Endothelial cell (in vitro differentiated cells): ENCODE results near the gene SLC25A3. TPM values are rescaled to one million over a fixed set of nuclear protein-coding genes. Genes with fewer than 3 reads are reported as not detected.

Source experiments
- DNase-seq: peaks from one replicate; pipeline ENCODE4 v3.0.0; 2021; ENCODE audit warnings: low spot score
- H3K27ac Mint-ChIP-seq: one replicate; pipeline ENCODE4 v1.8.0; 2021; ENCODE audit warnings: mixed read lengths, inconsistent platforms; ENCODE audit not compliant: unreplicated experiment
- H3K27me3 Mint-ChIP-seq: one replicate; pipeline ENCODE4 v1.8.0; 2021; ENCODE audit warnings: mild to moderate bottlenecking, moderate library complexity, mixed read lengths, inconsistent platforms; ENCODE audit not compliant: unreplicated experiment
- H3K36me3 Mint-ChIP-seq: one replicate; pipeline ENCODE4 v1.8.0; 2021; ENCODE audit warnings: mild to moderate bottlenecking, low read depth, mixed read lengths, inconsistent platforms; ENCODE audit not compliant: unreplicated experiment
- H3K4me1 Mint-ChIP-seq: one replicate; pipeline ENCODE4 v1.8.0; 2021; ENCODE audit warnings: mild to moderate bottlenecking, mixed read lengths, inconsistent platforms; ENCODE audit not compliant: unreplicated experiment
- H3K4me3 Mint-ChIP-seq: one replicate; pipeline ENCODE4 v1.8.0; 2021; ENCODE audit warnings: mild to moderate bottlenecking, mixed read lengths, inconsistent platforms; ENCODE audit not compliant: unreplicated experiment
- H3K9me3 Mint-ChIP-seq: one replicate; pipeline ENCODE4 v1.8.0; 2021; ENCODE audit warnings: mixed read lengths, inconsistent platforms; ENCODE audit not compliant: unreplicated experiment
- total RNA-seq: library from RNA; stranded (reverse); fragmentation: NEBNext Ultra II Directional; extraction: Animal tissue kit (Norgen Biotek cat#: 25700); gene quantifications from one replicate; pipeline ENCODE4 v1.2.1, GENCODE V29; 2021; ENCODE audit not compliant: unreplicated experiment
- TF ChIP-seq, protein P1 (sequence below): fragments of 200-600 bp; sonication (generic); IDR thresholded peaks from one replicate; pipeline ENCODE4 v1.5.0; 2021; ENCODE audit warnings: antibody characterized with exemption; ENCODE audit not compliant: unreplicated experiment

The SLC25A3 gene
- total RNA-seq, 1 donor from 2014 or later: 718 TPM

GRCh38 chr12:98581101-98581500, 12.4 kb upstream of the SLC25A3 start:
- Mint-ChIP-seq H3K27me3 (peaks cover 2% of the 10 kb centered on the region), H3K4me1 (no peaks in the 10 kb centered on the region), H3K36me3 (no peaks in the 10 kb centered on the region), H3K4me3 (no peak overlapping the region), H3K27ac (no peak overlapping the region), H3K9me3 (no peaks in the 10 kb centered on the region)
- DNase-seq: no peak
- TF ChIP-seq, protein P1, sequence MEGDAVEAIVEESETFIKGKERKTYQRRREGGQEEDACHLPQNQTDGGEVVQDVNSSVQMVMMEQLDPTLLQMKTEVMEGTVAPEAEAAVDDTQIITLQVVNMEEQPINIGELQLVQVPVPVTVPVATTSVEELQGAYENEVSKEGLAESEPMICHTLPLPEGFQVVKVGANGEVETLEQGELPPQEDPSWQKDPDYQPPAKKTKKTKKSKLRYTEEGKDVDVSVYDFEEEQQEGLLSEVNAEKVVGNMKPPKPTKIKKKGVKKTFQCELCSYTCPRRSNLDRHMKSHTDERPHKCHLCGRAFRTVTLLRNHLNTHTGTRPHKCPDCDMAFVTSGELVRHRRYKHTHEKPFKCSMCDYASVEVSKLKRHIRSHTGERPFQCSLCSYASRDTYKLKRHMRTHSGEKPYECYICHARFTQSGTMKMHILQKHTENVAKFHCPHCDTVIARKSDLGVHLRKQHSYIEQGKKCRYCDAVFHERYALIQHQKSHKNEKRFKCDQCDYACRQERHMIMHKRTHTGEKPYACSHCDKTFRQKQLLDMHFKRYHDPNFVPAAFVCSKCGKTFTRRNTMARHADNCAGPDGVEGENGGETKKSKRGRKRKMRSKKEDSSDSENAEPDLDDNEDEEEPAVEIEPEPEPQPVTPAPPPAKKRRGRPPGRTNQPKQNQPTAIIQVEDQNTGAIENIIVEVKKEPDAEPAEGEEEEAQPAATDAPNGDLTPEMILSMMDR: no peak

DNA sequence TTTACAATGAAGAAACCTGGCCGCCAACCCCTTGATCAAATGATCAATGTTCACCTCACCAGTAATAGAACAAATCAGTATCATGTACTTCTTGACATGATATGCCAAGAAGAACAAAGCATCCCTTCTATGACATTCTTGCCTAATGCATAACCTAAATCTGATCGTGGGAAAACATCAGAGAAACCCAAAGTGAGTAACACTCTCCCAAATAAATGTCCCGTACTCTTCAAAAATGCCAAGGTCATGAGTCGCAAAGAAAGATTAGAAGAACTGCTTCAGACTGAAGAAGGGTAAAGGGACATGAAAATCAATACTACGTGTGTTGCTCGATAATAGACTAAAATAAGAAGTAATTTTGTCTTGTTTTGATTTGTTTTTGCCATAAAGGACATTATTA, 11.4 kb upstream of the SLC25A3 start:
- H3K36me3 Mint-ChIP-seq: no peaks in the 10 kb centered on the region
- H3K4me1 Mint-ChIP-seq: no peaks in the 10 kb centered on the region

DNA sequence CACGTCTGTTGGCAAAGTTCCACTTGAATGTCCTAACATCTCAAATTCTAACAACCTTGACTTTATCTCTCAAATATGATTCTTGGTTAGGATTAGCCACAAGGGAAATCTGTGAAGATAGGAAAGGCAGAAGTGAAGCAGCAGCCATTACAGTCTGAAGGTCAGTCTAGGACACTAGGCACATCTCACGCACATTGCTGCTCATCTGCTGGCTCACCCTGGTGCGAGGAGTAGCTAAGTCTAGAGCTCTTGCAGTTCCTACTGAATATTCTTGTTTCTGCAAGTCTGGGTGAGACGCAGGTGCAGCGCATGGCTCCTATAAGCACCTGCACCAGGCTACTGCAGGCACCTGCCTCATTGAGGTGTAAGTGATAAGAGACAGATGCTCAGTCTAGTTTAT, 6.4 kb upstream of the SLC25A3 start:
- TF ChIP-seq, protein P1: no peak
- no peaks in the 10 kb centered on the region for H3K36me3 Mint-ChIP-seq
- H3K4me1 Mint-ChIP-seq: peaks cover 2% of the 10 kb centered on the region
- no peaks in the 10 kb centered on the region for H3K9me3 Mint-ChIP-seq
- DNase-seq: no peak
- no peak overlapping the region for H3K4me3 Mint-ChIP-seq
- H3K27me3 Mint-ChIP-seq: no peaks in the 10 kb centered on the region
- no peak overlapping the region for H3K27ac Mint-ChIP-seq

More for the DNA sequence above, 11.4 kb upstream of the SLC25A3 start:
- TF ChIP-seq, protein P1: no peak
- Mint-ChIP-seq H3K9me3 (no peaks in the 10 kb centered on the region), H3K27ac (no peak overlapping the region), H3K4me3 (no peak overlapping the region), H3K27me3 (peaks cover 2% of the 10 kb centered on the region)
- no peak for DNase-seq

DNA sequence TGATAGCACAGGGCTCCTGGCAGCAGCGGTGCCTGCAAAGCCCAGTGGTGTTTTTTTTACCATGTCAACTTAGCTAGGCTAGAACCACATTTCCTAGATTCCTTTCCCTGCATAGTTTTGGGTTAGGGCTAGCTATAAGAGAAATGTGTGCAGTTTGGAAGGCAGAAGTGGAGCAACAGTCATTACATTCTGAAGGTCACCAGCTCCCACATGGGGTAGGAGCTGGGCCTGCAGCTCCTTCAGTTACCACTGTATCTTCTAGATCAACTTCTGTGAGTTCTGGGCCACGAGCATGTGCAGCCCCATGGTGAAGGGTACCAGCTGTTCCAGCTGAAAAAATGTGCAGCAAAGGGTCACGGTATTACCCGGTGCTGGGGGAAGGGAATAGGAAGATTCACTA, 2.3 kb upstream of the SLC25A3 start:
- H3K36me3 Mint-ChIP-seq: peaks cover 12% of the 10 kb centered on the region
- peaks cover 20% of the 10 kb centered on the region for H3K4me1 Mint-ChIP-seq
- no peak overlapping the region for H3K4me3 Mint-ChIP-seq
- DNase-seq: no peak
- H3K27me3 Mint-ChIP-seq: peaks cover 2% of the 10 kb centered on the region
- TF ChIP-seq, protein P1: no peak
- no peak overlapping the region for H3K27ac Mint-ChIP-seq
- no peaks in the 10 kb centered on the region for H3K9me3 Mint-ChIP-seq

DNA sequence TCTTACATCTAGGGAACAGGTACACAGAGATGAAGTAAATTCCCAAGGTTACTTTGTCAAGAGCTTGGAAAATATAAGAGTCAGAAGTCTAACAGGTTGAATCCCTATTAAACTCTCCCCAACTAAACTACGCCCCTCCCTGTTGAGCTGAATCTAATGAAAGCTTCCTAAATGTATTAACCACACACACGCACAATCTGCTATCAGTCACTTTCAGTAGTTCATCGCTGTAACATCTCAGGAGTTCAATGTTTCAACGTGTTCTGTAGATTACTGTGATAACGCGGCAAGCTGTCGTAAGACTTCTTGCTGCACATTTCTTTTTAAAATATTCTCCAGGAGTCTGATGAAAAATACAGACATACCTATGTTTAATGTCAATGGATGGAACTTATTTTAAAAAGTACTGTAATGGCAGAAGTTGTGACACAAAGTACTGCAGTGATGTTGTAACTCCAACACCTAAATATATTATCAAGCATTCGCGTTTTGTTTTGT, 612 bp upstream of the SLC25A3 start:
- DNase-seq: no peak
- no peaks in the 10 kb centered on the region for H3K9me3 Mint-ChIP-seq
- TF ChIP-seq, protein P1: no peak
- peaks cover 12% of the 10 kb centered on the region for H3K36me3 Mint-ChIP-seq
- H3K4me3 Mint-ChIP-seq: peak overlapping the region; percentile 99
- H3K27ac Mint-ChIP-seq: peak overlapping the region; percentile 98
- peaks cover 20% of the 10 kb centered on the region for H3K4me1 Mint-ChIP-seq
- H3K27me3 Mint-ChIP-seq: peaks cover 2% of the 10 kb centered on the region
